ENCODE results near the gene OR6C2.
"Not testable (repeated sequence)": the region's sequence is repeated elsewhere in the genome, so short reads cannot be mapped to it uniquely, and the experiment has no call there.

OR6C2 gene

DNA sequence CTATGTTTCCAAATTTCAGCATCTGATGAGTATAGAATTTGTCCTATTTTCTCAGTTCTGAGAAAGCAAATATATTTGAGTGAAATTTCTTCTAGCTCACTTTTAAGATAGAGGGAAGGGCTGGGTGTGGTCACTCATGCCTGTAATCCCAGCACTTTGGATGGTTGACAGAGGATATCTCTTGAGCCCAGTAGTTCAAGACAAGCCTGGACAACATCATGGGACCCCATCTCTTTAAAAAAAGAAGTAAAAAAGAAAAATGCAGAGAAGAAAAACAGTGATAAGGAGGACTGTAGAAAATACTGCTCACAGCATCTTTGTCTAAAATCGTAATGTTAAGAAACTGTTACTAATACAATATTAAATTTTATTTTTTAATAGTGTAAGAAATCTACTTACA lies 28.4 kb downstream of the OR6C2 start:
- no peak for DNase-seq (ENCODE audit: low read depth)

DNA sequence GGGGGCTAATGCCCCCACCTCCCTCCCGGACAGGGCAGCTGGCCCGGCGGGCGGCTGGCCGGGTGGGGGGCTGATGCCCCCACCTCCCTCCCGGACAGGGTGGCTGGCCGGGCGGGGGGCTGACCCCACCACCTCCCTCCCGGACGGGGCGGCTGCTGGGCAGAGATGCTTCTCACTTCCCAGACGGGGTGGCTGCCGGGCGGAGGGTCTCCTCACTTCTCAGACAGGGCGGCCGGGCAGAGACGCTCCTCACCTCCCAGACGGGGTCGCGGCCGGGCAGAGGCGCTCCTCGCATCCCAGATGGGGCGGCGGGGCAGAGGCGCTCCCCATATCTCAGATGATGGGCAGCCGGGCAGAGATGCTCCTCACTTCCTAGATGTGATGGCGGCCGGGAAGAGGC lies 35.3 kb downstream of the OR6C2 start:
- not testable (repeated sequence) for DNase-seq (ENCODE audit: low read depth)

DNA sequence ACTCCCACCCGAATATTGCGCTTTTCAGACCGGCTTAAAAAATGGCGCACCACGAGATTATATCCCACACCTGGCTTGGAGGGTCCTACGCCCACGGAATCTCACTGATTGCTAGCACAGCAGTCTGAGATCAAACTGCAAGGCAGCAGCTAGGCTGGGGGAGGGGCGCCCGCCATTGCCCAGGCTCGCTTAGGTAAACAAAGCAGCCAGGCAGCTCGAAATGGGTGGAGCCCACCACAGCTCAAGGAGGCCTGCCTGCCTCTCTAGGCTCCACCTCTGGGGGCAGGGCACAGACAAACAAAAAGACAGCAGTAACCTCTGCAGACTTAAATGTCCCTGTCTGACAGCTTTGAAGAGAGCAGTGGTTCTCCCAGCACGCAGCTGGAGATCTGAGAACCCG lies 40.4 kb downstream of the OR6C2 start:
- DNase-seq (ENCODE audit: low read depth) = not testable (repeated sequence)

- no peak for DNase-seq (ENCODE audit: low read depth)
Observed at GRCh38 chr12:55492078-55492477, 48.2 kb downstream of the OR6C2 start, which contains the start of gene OR6C68. Gene OR6C68, plus strand, starts transcription at chr12:55492378. Its CDS starts 0 bp downstream, at chr12:55492378.

DNA sequence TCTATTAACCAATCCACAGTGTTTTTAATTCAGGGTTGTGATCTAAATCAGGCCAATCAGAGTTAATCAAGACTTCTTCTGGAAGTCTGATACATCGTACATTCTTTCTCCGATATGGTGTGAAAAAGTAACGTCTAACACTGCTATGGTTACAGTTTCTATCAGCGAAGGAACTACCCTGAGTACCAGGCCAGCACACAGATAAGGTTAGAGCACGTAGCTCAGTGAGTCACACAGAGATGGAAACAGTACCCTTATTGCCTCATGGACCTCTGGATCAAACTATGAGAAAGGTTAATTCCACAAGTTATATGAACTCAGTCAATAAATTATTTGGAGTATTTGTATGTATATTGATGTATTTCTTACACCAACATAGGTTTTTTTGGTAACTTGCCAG lies 51.6 kb downstream of the OR6C2 start:
- no peak for DNase-seq (ENCODE audit: low read depth)

GRCh38 chr12:55499231-55499630 lies 55.4 kb downstream of the OR6C2 start:
- no peak for DNase-seq (ENCODE audit: low read depth)

DNA sequence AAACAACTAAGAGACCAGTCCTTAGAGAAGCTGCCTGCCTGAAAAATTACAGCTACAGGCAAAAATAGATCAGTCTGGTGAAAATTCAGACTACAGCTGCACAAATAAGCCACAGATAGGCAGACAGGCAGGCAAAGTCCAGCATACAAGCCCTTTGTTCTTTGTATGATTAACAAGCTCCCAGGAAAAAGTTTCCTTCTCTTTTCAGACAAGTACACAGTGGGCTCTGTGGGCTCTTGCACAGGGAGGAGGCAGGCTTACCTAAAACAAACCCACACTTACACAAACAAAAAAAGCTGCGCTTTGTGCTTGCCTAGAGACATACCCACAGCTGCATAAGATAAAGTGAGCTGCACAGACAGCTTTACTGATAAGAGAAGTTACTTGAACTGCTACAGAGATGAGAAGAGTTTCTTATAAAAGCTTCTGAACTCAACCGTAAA lies 56.0 kb downstream of the OR6C2 start:
- DNase-seq (ENCODE audit: low read depth) = no peak

GRCh38 chr12:55501601-55502000 lies 57.7 kb downstream of the OR6C2 start:
- no peak for DNase-seq (ENCODE audit: low read depth)
